Measurements from ENCODE around the gene CCDC188. TPM values are rescaled to one million over a fixed set of nuclear protein-coding genes. Genes with fewer than 3 reads are reported as not detected.
"Not testable (repeated sequence)": the region's sequence is repeated elsewhere in the genome, so short reads cannot be mapped to it uniquely, and the experiment has no call there.

The CCDC188 gene
- polyA plus RNA-seq, 1 donor, result 1.0 TPM

DNA sequence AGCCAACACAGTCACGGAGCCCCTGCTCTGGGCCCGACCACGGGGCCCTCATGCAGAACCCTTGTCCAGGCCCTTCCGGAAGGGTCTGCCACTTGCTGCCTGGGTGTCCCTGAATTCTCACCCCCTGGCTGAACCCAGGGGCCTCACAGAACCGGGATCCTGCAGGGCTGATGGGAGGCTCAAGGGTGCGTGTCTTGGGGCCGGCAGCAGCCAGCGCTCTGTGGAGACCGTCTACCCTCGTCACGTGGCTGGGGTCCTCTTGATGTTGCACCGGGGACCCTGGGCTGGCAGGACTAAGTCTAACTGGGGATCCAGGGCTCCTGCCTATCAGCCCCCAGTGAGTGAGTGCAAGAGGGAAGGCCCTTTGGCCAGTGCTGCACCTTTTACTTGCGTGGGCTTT, 19.3 kb upstream of the CCDC188 start:
- DNase-seq, result no peak

GRCh38 chr22:20169253-20169822, 18.5 kb upstream of the CCDC188 start:
- no peak for DNase-seq

- DNase-seq, result no peak
These were observed 16.9 kb upstream of the CCDC188 start for GRCh38 chr22:20167643-20168322.

DNA sequence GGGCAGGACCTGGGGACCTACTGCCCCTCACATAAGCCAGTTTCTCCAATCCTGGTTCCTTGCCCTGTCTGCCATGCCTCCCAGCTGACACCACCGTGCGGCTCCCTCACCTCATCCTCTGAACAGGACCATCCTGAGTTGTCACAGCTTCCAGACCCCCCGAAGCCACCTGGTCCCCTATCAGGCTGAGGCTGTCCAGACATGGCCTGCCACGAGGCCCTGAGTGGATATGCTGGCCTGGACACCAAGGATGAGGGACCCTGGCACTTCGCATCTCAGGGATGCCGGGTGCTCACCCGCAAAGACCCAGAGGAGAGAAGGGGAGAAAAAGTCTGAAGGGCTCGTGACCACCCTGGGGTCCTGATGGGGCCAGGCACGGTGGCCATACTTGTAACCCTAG, 15.8 kb upstream of the CCDC188 start:
- no peak for DNase-seq

GRCh38 chr22:20165913-20166312, 15.1 kb upstream of the CCDC188 start:
- no peak for DNase-seq

GRCh38 chr22:20165421-20165820, 14.6 kb upstream of the CCDC188 start:
- no peak for DNase-seq

DNA sequence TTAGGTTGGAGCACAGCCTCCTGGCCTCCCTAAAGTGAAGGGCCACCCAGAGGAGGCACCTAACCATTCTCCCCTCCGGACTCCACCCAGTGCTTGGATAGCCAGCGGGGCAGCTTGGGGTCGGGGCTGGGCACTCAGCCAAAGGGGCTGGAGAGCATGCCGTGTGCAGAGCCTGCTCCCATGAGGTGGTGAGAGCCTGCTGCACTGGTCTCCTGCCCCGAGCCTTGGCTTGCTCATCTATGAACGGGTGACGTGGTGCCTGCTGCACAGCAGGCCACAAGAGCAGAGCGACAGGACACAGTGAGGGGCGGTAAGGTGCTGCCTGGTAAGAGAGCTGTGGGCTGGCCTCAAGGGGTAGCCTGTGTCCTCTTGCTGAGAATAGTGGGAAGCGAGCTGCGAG, 14.0 kb upstream of the CCDC188 start:
- no peak for DNase-seq

GRCh38 chr22:20160041-20160440, 9.2 kb upstream of the CCDC188 start:
- no peak for DNase-seq

DNA sequence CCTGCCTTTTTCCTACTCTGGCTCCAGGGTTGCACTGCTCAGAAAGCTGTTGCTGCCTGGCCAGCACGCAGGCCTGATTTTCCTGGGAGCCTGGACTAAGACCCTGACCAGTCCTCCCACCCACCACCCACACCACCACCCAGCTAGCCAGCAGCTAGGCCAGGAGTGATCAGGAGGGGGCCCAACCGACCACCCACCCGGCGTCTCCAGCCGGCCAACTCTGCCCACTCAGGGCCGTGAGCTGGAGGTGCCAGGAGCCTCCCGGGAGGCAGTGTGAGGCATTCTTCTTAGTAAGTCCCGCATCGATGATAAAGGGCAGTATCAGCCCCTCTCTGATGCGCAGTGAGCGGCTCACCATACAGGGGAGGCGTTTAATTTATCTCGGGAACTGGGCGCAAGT, 8.7 kb upstream of the CCDC188 start:
- not testable (repeated sequence) for DNase-seq

GRCh38 chr22:20159076-20159475, 8.2 kb upstream of the CCDC188 start:
- no peak for DNase-seq

DNA sequence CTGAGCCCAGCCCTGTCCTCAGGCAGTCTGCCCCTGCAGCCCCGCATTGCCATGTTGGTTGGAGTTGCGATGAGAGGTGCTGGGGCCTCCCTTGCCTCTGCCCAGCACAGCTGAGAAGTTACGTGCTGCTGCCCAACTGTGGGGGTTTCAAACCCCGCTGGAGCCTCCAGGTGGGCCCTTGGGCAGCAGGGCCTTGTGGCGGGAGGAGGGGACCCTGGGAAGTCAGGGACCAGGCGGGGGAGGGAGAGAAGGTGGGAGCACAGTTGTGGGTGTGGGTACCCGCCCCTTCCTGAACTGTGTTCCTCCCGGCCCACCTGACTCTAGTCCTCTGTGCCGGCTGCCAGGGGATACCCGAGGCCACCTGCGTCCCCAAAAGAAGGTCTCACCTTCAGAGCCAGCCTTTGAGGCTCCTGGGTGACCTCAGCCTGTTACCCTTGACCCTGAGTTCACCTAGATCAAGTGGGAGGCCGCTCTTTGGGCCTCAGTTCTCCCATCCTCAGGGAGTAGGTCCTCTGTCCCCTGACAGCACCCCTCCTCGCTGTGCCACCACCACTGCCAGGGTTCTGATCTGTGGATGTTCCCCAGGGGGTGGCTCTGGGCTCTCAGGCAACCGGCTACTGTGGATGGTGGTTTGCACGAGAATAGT, 7.7 kb upstream of the CCDC188 start:
- no peak for DNase-seq

DNA sequence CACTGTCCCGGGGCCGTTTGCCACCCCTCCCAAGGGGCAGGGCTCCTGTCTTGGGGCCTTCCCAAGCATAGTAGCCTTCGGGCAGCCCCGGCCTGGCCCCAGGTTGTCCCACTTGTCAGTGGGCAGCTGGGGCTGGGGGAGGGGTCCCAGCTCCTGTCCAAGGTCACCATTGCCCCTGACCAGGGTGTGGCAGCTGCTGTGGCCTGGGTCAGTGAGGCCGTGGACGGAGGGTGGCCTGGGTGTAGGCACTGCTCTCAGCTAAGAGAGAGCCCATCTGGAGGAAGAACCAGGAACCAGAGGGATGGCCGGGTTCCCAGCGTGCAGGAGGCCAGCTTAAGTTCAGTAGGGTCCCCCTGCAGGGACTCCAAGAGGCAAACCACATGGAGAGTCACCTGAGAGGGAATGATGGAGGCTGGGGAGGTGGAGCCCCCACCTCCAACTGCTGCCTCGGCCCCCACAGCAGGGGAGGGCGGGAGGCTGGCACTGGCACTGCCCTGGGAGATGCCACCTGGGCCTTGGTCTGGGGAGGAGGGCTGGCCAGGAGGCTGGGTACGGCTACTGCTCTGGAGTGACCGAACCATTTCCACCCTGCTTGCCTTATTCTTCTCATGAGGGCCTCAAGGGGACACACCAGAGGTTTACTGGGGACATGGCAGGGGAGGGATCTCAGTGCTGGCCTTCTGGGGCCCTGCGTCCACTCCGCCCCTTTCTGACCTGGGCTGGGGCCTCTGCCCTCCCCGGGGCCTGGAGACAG, 6.8 kb upstream of the CCDC188 start:
- no peak for DNase-seq

- peak; percentile 68 for DNase-seq
These were observed 6.0 kb upstream of the CCDC188 start for GRCh38 chr22:20156611-20157429.

DNA sequence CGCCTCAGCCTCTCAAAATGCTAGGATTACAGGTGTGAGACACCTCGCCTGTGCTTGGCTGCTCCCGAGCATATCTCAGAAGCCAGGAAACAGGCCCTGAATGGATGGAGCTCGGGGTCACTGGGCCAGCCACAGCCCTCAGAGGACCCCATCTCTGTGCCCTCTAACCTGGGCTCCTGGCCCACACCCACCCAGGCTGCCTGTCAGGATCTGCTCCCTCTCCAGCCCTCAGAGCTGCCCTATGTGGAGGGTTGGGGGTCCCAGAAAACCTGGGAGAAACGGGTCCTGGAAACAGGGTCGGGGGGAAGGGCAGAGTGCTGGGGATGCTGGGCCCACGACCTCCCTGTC, 5.2 kb upstream of the CCDC188 start:
- DNase-seq, result no peak

- DNase-seq, result no peak
These were observed 4.6 kb upstream of the CCDC188 start for GRCh38 chr22:20155330-20156041.

DNA sequence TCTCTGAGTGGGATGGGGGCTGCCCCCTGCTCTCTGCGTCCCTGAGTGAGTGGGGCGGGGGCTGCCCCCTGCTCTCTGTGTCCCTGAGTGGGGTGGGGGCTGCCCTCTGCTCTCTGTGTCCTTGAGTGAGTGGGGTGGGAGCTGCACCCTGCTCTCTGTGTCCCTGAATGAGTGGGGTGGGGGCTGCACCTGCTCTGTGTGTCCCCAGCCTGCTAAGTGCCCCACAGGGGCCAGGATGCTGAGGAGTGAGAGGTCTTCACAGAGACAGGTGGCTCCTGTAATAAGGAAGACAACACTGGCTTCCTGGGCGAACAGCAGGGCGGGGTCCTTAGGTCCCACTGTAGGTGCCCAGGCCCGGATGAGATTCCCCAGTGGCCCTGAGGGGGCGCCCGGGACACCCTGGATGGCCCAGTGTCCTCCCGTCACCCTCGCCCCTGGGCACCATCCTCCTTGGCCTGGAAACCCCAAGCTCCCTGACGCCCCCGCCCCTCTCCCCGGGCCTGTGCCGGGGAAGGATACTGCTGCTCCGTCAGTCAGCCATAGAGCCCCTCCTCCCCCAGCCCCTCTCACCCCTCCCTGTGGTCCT, 3.8 kb upstream of the CCDC188 start:
- no peak for DNase-seq

GRCh38 chr22:20153945-20154344, 3.1 kb upstream of the CCDC188 start:
- no peak for DNase-seq

DNA sequence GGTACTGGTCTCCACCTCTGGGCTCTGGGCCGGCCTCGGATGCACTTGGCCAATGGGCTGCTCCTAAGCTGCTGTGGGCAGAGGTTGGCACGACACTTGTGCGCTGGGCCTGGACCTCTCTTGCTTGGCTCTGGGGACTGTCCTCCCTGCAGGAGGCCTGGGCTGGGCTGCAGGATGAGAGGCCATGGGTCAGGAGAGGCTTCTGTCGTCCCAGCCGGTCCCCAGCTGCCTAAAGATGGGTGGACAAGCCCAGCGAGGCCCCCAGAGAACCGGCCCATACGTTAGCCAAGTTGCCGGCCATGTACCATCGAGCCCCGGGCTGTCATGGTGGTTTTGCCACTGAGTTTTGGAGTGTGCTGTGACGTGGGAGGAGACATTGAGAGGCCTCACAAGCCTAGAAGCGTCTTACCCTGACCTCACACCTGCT, 1.6 kb upstream of the CCDC188 start:
- DNase-seq, result no peak

DNA sequence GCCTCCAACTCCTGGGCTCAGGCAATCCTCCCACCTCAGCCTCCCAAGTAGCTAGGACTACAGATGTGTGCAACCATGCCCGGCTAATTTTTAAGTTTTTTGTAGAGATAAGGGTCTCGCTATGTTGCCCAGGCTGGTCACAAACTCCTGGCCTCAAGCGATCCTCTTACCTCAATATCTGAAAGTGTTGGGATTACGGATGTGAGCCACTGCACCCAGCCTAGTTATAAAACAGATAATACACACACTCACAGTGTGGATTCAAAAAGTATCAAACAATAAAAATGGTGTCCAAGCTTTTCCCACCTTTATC, 377 bp upstream of the CCDC188 start:
- no peak for DNase-seq

DNA sequence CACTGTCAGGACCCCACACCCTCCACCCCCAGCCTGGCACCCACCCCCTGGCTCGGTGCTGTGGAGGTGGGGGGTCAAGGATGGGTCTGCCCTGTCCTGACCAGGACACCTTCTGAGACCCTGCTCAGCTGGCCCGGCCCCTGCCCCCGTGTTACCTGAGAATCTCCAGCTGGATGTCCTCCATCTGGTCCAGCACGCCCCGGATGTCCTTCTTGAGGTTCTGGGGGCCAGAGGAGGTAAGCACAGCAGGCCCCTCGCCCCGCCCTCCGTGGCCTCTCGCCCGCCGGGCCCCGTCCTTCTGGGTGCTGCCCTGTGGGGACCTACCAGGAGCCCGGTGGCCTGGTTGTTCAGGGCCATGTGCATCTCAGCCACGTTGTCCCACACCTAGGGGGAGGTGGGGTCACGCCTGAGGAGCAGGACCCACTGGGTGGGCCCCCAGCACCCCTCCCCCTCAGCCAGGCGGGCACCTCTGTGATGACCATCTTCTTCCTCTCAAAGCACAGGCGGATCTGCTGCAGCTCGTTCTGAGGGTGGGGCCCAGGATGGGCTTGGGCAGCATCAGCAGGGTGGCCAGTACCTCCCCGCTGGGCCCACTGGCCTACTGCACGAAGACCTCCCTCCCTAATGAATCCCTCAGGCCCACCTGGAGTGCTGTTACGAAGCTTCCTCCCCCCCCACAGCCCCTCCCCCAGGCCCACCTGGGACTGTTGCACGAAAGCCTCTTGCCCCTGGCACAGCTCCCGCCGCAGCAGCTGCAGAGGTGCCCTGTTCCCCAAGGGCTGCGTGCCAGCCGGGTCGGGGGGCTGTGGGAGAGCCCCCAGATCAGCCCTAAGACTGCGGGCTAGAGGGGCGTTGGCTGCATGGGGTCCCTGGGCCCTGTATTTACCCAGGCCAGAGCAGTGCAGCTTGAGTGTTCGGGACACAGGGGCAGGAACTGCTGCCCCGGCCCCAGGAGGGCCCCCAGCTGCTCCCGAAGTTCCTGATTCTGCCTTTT, 1.3 kb downstream of the CCDC188 start:
- no peak for DNase-seq
